Parathyroid adenoma (tissue), 2 donors: ENCODE results near the gene FRMD4A.

Source experiments
- H2AFZ ChIP-seq: fragments of 300-600 bp; sonication (generic); one replicate; pipeline ENCODE4 v1.7.0; 2017; ENCODE audit warnings: antibody characterized with exemption, mild to moderate bottlenecking
- H3K27ac ChIP-seq: fragments of 300-600 bp; sonication (generic); one replicate; pipeline ENCODE4 v1.7.0; 2017
- H3K27me3 ChIP-seq: fragments of 300-600 bp; sonication (generic); one replicate; pipeline ENCODE4 v1.7.0; 2017; ENCODE audit warnings: low read length; ENCODE audit not compliant: control insufficient read depth, insufficient read depth
- H3K36me3 ChIP-seq: fragments of 300-600 bp; sonication (generic); one replicate; pipeline ENCODE4 v1.7.0; 2017; ENCODE audit warnings: low read length; ENCODE audit not compliant: control insufficient read depth, insufficient read depth
- H3K4me1 ChIP-seq: fragments of 300-600 bp; sonication (generic); one replicate; pipeline ENCODE4 v1.7.0; 2017; ENCODE audit warnings: control low read depth
- H3K4me2 ChIP-seq: fragments of 300-600 bp; sonication (generic); one replicate; pipeline ENCODE4 v1.7.0; 2017; ENCODE audit warnings: low read length
- H3K4me3 ChIP-seq: fragments of 300-600 bp; sonication (generic); one replicate; pipeline ENCODE4 v1.7.0; 2017; ENCODE audit warnings: low read depth, low read length
- H3K79me2 ChIP-seq: fragments of 300-600 bp; sonication (generic); one replicate; pipeline ENCODE4 v1.7.0; 2017; ENCODE audit warnings: control low read depth
- H3K9ac ChIP-seq: fragments of 300-600 bp; sonication (generic); one replicate; pipeline ENCODE4 v1.7.0; 2017; ENCODE audit warnings: mild to moderate bottlenecking
- H3K9me3 ChIP-seq: fragments of 300-600 bp; sonication (generic); one replicate; pipeline ENCODE4 v1.7.0; 2017; ENCODE audit warnings: low read length; ENCODE audit not compliant: control insufficient read depth
- TF ChIP-seq, protein P1 (sequence below): fragments of 300-600 bp; sonication (generic); IDR thresholded peaks from one replicate; pipeline ENCODE4 v1.7.0; 2017; ENCODE audit warnings: antibody characterized with exemption, mild to moderate bottlenecking
- donor health status: primary hyperparathyroidism.

Gene FRMD4A

DNA sequence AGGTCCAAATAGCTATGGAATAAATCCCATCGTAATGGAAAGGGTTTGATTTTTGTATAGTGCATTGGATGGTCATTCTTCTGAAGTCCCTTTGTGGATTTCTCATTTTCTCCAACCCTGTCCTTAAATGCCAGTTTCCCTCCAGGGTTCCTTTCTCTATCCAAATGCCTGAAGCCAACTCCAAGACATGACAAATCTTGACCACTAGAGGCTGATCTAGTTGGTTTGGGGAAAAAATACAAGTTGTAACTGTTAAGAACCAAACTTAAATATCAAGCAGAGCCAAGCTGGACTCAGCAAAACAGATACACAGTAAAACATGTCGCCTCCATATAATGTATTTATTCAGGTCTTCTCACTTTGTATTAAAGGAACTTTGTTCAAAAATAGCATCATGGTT, 28.7 kb downstream of the FRMD4A start:
- Histone ChIP-seq H3K4me1 (no peaks in the 10 kb centered on the region), H3K27ac (no peak overlapping the region), H3K4me3 (no peak overlapping the region), H3K79me2 (no peaks in the 10 kb centered on the region), H3K9ac (no peak overlapping the region), H3K9me3 (no peaks in the 10 kb centered on the region), H3K36me3 (no peaks in the 10 kb centered on the region), H3K27me3 (no peaks in the 10 kb centered on the region), H2AFZ (no peak overlapping the region), H3K4me2 (no peak overlapping the region)
- TF ChIP-seq, protein P1, sequence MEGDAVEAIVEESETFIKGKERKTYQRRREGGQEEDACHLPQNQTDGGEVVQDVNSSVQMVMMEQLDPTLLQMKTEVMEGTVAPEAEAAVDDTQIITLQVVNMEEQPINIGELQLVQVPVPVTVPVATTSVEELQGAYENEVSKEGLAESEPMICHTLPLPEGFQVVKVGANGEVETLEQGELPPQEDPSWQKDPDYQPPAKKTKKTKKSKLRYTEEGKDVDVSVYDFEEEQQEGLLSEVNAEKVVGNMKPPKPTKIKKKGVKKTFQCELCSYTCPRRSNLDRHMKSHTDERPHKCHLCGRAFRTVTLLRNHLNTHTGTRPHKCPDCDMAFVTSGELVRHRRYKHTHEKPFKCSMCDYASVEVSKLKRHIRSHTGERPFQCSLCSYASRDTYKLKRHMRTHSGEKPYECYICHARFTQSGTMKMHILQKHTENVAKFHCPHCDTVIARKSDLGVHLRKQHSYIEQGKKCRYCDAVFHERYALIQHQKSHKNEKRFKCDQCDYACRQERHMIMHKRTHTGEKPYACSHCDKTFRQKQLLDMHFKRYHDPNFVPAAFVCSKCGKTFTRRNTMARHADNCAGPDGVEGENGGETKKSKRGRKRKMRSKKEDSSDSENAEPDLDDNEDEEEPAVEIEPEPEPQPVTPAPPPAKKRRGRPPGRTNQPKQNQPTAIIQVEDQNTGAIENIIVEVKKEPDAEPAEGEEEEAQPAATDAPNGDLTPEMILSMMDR: no peak

DNA sequence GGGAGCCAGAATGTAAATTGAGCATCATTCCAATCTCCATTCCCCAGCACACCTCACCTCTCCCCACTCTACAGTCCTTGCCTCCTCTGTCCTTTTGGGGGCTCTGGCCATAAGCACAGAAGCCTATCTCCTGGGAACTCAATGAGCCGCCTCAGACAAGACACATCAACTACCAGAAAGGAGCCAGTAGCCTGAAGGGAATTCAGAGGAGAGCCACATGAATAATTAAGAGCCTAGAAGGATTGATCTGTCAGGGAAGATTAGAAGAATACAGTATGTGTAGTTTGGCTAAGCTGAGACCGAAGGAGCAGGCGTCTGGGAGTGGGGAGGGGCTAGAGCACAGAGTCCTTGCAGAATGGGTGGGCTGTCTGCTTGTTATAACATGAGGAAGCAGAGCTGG, 31.2 kb downstream of the FRMD4A start:
- Histone ChIP-seq H3K4me2 (no peak overlapping the region), H3K4me3 (no peak overlapping the region), H3K27me3 (no peaks in the 10 kb centered on the region), H2AFZ (no peak overlapping the region), H3K9ac (no peak overlapping the region), H3K27ac (no peak overlapping the region), H3K79me2 (no peaks in the 10 kb centered on the region), H3K9me3 (no peaks in the 10 kb centered on the region), H3K4me1 (no peaks in the 10 kb centered on the region), H3K36me3 (no peaks in the 10 kb centered on the region)
- TF ChIP-seq, protein P1: no peak

DNA sequence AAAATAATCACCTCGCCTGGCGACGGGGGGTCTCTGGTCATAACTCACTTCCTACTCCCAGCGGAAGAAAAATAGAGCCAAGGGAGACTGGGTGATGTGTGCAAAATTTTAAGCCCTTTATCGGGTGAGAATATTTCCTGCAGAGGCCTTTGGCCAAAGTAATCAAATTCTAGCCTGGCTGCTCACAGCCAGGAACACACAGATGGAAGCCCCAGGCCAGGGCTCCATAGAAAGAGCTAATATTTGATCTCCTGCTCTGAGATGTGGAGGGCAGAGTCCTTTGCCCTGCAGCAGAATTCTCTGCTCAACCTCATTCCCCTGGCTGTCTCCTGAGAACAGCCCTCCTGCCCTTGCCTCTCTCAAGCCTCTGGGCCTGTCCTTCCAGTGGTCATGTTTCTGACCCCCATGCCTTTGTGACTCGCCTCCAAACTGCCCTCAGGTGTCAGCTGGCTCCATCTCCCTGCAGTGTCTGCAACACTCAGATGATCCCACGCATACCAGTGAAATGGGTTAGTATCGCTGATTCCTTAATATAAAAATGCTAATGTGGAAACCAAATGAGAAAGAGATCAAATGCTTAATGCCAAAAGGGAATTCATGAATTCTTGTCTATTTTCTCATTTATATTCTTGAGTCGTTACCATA, 34.5 kb downstream of the FRMD4A start:
- no peaks in the 10 kb centered on the region for H3K27me3 ChIP-seq
- no peaks in the 10 kb centered on the region for H3K4me1 ChIP-seq
- no peak overlapping the region for H2AFZ ChIP-seq
- no peaks in the 10 kb centered on the region for H3K79me2 ChIP-seq
- H3K36me3 ChIP-seq: no peaks in the 10 kb centered on the region
- H3K9me3 ChIP-seq: no peaks in the 10 kb centered on the region
- no peak overlapping the region for H3K4me2 ChIP-seq
- no peak overlapping the region for H3K27ac ChIP-seq
- TF ChIP-seq, protein P1: no peak
- H3K9ac ChIP-seq: no peak overlapping the region
- no peak overlapping the region for H3K4me3 ChIP-seq

DNA sequence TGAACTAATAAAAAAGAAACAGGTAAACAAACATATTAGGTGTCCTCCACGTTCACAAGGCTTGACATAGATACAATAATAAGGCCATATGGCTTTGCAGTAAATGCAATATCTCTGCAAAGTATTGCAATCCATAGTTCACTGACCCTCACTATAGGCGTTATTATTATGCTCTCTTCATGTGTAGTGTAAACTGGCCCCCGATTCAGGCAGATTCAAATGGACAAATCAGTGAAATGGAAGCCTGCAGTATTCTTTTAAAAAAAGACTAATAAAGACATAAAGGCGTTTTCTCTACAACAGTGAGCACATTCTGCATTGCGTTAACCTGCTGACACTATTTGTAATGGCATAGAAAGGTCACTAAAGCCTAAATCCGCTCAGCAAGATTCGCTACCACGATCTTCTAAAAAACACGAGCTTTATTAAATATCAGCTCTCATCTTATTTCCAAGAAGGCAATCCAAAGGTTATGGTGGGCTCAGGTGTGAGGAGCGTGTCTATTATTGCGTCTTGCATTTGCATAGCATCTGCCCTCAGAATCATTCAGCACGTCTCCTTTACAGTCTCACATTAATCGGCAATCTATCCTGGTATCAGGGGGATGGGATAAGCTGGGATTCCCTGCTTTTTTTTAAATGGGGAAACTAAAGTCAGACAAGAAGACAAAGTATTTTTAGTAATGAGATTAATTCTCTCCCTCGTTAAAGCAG, 36.2 kb downstream of the FRMD4A start:
- no peaks in the 10 kb centered on the region for H3K36me3 ChIP-seq
- H3K27me3 ChIP-seq: no peaks in the 10 kb centered on the region
- H3K79me2 ChIP-seq: no peaks in the 10 kb centered on the region
- H3K4me2 ChIP-seq: no peak overlapping the region
- no peak overlapping the region for H3K9ac ChIP-seq
- H3K4me3 ChIP-seq: no peak overlapping the region
- TF ChIP-seq, protein P1: no peak
- H3K4me1 ChIP-seq: no peaks in the 10 kb centered on the region
- H2AFZ ChIP-seq: no peak overlapping the region
- no peaks in the 10 kb centered on the region for H3K9me3 ChIP-seq
- no peak overlapping the region for H3K27ac ChIP-seq

DNA sequence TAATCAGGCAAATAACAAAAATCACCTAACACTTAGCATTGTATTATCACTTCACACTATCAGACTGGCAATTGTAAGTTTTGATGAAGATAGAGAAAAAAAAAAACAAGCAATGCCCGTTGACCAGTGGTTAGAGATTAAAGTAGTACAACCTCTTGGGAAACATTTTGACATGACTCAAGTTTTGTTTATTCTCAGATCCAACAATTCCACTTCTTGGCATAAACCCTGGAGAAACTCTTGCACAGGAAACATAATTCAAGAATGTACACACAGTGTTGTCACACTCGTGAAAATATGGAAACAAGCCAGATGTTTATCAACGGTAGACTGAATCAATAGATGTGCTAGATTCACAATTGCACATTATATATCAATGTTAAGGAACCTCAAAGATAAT, 37.2 kb downstream of the FRMD4A start:
- Histone ChIP-seq H3K4me1 (no peaks in the 10 kb centered on the region), H3K4me2 (no peak overlapping the region), H3K79me2 (no peaks in the 10 kb centered on the region), H3K27me3 (no peaks in the 10 kb centered on the region), H3K36me3 (no peaks in the 10 kb centered on the region), H3K27ac (no peak overlapping the region), H3K9ac (no peak overlapping the region), H3K9me3 (no peaks in the 10 kb centered on the region), H2AFZ (no peak overlapping the region), H3K4me3 (no peak overlapping the region)
- TF ChIP-seq, protein P1: no peak
